Heart left ventricle (tissue), 16 donors: ENCODE data around the gene KCTD11. TPM values are rescaled to one million over a fixed set of nuclear protein-coding genes. Genes with fewer than 3 reads are reported as not detected.

Source experiments
- ATAC-seq, 4 donors: fragments of 200-7000 bp; cut with Tn5 transposase; one replicate each; pipeline ENCODE4 v1.9.1; 2020 to 2022; ENCODE audit warnings: moderate library complexity in 4 of 4, mild to moderate bottlenecking in 3 of 4, moderate number of reproducible peaks in 1 of 4
- DNase-seq, 5 donors: peaks; one replicate each; pipeline ENCODE4 v3.0.0-alpha.2; 2020
- H3K27ac ChIP-seq, 12 donors: fragments of 200-600 bp; sonication (generic) in 4 of 12; one replicate each; pipeline versions ENCODE4 v1.5.0 to v1.8.0; 2016 to 2022; ENCODE audit warnings: mild to moderate bottlenecking in 2 of 12
- H3K27me3 ChIP-seq, 9 donors: fragments of 200-600 bp; sonication (generic) in 2 of 9; one replicate each; pipeline versions ENCODE4 v1.5.1 to v1.8.0; 2016 to 2022; ENCODE audit warnings: mild to moderate bottlenecking in 3 of 9
- H3K36me3 ChIP-seq, 9 donors: fragments of 200-600 bp; sonication (generic) in 2 of 9; one replicate each; pipeline versions ENCODE4 v1.5.0 to v1.8.0; 2018 to 2022; ENCODE audit warnings: mild to moderate bottlenecking in 2 of 9
- H3K4me1 ChIP-seq, 12 donors: fragments of 200-600 bp; sonication (generic) in 4 of 12; one replicate each; pipeline versions ENCODE4 v1.5.0 to v1.8.0; 2016 to 2022; ENCODE audit warnings: mild to moderate bottlenecking in 3 of 12
- H3K4me3 ChIP-seq, 12 donors: fragments of 200-600 bp; sonication (generic) in 4 of 12; one replicate each; pipeline versions ENCODE4 v1.5.0 to v1.8.0; 2017 to 2022; ENCODE audit warnings: mild to moderate bottlenecking in 9 of 12, moderate library complexity in 4 of 12
- H3K9me3 ChIP-seq, 12 donors: fragments of 200-600 bp; sonication (generic) in 4 of 12; one replicate each; pipeline versions ENCODE4 v1.5.0 to v1.8.0; 2016 to 2022; ENCODE audit warnings: mild to moderate bottlenecking in 1 of 12
- POLR2A ChIP-seq, 2 donors: fragments of 450-650 bp; IDR thresholded peaks; one replicate each; pipeline ENCODE4 v1.6.1; 2017; ENCODE audit warnings: antibody characterized with exemption in 2 of 2, mild to moderate bottlenecking in 2 of 2, moderate library complexity in 2 of 2
- WGBS, 4 donors: extraction: QIAGEN DNeasy Blood & Tissue Kit in 2 of 4; methylation state at CpG; one replicate each; pipeline versions ENCODE4 v1.1.5 to v1.1.7; 2013 to 2018; 5-methylcytosine and 5-hydroxymethylcytosine counted together
- intact Hi-C, 10 donors: fragments of 100-400 bp; cut with DNase I; formaldehyde crosslinking; loops; one replicate each; pipeline versions ENCODE4 v1.11.1 to v1.14.2; 2022
- polyA plus RNA-seq, 2 donors: library from polyadenylated mRNA; stranded (reverse); fragments of 200-250 nt; gene quantifications; one replicate each; pipeline ENCODE4 v1.2.3, GENCODE V29; 2013
- total RNA-seq, 9 donors: library from RNA; depleted of rRNA in 2 of 9; stranded (reverse); fragments of >200 nt in 2 of 9; fragmentation: NEBNext Ultra II Directional in 3 of 9; extraction: Animal tissue kit (Norgen Biotek cat#: 25700) in 3 of 9; gene quantifications; one replicate each; pipeline versions ENCODE4 v1.1.0 to v1.2.4, GENCODE V29; 2016 to 2023
- TF ChIP-seq, protein P1 (sequence below), 12 donors: fragments of 200-600 bp; sonication (generic) in 4 of 12; IDR thresholded peaks; one replicate each; pipeline versions ENCODE4 v1.5.0 to v1.8.0; 2018 to 2022; ENCODE audit warnings: antibody characterized with exemption in 12 of 12, mild to moderate bottlenecking in 5 of 12
- donor health status: ischemic (EF 13 %, LVEDD 7.1; RV severe dilation, severe dysfunction).
- donor health status: healthy with polysubstance abuse.
- donor health status: DM: no; HTN: yes; CAD: no.
- donor health status: DM: no; HTN: no; CAD: no.
- donor health status: ischemic (EF 25% LVEDD 6.9; RV normal size, moderate dysfunction).
- donor health status: ischemic (EF 25% LVEDD 5.7; RV mildly dilated, moderate dysfunction).
- donor health status: healthy.
- donor health status: DM: yes; HTN: yes; CAD: no.
- donor health status: ischemic (EF 35%, LVEDD 5.7; RV mildly dilated, moderate dysfunction).
- donor health status: nonischemic (EF 11% LVEDD 7.7; RV severe dilation, severe dysfunction).
- donor health status: DM: yes; HTN: yes; CAD: no.
- donor health status: PGD.
- donor health status: ischemic (EF 29% LVEDD 5.4; RV normal size, mild dysfunction).
- donor health status: nonischemic (EF 23%, LVEDD 6.1; RV moderate dilation, normal function).

KCTD11 gene
- total and polyA plus RNA-seq, 11 donors = 3.4 to 9.6 (median 6.4) TPM

DNA sequence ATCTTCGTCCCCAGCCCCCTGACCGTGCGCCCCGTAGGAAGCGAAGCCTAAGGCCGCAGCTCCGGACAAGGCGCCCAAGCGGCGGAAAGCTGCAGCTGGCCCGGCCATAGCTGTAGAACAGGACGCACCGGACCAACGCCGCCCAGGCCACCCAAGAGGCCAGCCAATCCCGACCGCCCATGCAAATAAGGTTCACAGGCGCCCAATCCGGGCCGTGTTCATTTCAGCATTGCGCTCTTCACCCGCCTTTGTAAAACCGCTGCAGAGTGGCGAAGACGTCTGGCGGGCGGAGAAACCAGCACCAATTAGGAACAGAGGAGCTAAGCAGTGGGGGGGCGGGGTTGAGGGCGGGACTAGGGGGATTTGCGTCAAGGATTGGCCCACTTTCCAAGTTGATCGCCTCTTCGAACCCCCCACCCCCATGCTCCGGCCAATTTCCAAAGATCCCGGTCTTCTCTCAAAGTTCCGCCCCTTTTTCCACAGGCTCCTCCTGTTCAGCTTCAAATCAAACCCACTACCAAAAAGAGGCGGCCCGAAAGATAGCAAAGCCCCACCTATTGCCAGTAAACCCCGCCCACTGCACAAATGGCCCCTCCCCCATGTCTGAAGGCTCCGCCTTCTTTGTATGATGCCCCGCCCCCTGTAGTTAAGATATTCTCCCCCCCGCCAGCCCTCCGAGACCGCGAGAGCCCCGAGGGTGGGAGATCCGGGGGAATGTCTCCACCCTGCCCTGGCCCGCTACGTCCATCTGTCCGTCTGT is 52.2 kb downstream of the KCTD11 start, which contains the start of gene TMEM256:
Gene TMEM256, minus strand, starts transcription at position 121 of the 760 bp plus-strand sequence. Its CDS starts 13 bp downstream, at position 108.
- Histone ChIP-seq H3K4me3 (peak within 1 kb of the TSS; percentile 49 to 88 (median 72)), H3K27ac (peak within 1 kb of the TSS; percentile 83 to 98 (median 92)), H3K4me1 (peaks cover 5 to 34% (median 17%) of the 10 kb centered on the region in 12 donors), H3K36me3 (peaks cover 0 to 9% (median 0%) of the 10 kb centered on the region in 9 donors), H3K9me3 (no peaks in the 10 kb centered on the region), H3K27me3 (peaks cover 0 to 5% (median 0%) of the 10 kb centered on the region in 9 donors)
- peak; percentile 99 for DNase-seq
- TF ChIP-seq, protein P1, sequence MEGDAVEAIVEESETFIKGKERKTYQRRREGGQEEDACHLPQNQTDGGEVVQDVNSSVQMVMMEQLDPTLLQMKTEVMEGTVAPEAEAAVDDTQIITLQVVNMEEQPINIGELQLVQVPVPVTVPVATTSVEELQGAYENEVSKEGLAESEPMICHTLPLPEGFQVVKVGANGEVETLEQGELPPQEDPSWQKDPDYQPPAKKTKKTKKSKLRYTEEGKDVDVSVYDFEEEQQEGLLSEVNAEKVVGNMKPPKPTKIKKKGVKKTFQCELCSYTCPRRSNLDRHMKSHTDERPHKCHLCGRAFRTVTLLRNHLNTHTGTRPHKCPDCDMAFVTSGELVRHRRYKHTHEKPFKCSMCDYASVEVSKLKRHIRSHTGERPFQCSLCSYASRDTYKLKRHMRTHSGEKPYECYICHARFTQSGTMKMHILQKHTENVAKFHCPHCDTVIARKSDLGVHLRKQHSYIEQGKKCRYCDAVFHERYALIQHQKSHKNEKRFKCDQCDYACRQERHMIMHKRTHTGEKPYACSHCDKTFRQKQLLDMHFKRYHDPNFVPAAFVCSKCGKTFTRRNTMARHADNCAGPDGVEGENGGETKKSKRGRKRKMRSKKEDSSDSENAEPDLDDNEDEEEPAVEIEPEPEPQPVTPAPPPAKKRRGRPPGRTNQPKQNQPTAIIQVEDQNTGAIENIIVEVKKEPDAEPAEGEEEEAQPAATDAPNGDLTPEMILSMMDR (IDR thresholded peaks at IDR 0.05) = no peak
- TF ChIP-seq POLR2A (IDR thresholded peaks at IDR 0.05) = peak; percentile 94 to 99
- intact Hi-C loops = loop anchor here in 6 of 10 donors (1.0 to 5.0 kb wide), 8 partner anchors 10 to 157 kb away; partner anchors contain the start of genes POLR2A (in 3 of the 6), KCTD11 (in 2 of the 6), TMEM102 (in 2 of the 6) and FGF11 (in 1 of the 6)
- peak; percentile 93 to 97 (median 96) for ATAC-seq
- 0 to 1% (median 0%) methylated on average over 28 to 49 of the region's 49 CpGs for WGBS, 4 donors

Other genes with a start within 250 kb of the KCTD11 start
Only the 30 nearest of the 36 such genes appear.
- gene ASGR1, start 172.8 kb upstream of the KCTD11 start, total RNA-seq = 1 to 10 TPM in 3 of 9 donors, under 1 TPM in 3, not detected in 3; 0.23 to 3.5 (median 0.72) TPM
- gene ASGR1, start 172.8 kb upstream of the KCTD11 start, polyA plus RNA-seq = under 1 TPM; 0.19 to 0.64 TPM
- 10 to 100 TPM; 12.0 to 24.3 (median 16.6) TPM for gene DLG4, start 132.3 kb upstream of the KCTD11 start, total RNA-seq
- gene DLG4, start 132.3 kb upstream of the KCTD11 start, polyA plus RNA-seq = 10 to 100 TPM in 1 of 2 donors, 1 to 10 TPM in 1; 5.3 to 15.5 TPM
- gene ACADVL, start 132.2 kb upstream of the KCTD11 start, total RNA-seq = 1,000 to 10,000 TPM in 7 of 9 donors, 100 to 1,000 TPM in 2; 874 to 2,110 (median 1,385) TPM
- 1,000 to 10,000 TPM in 1 of 2 donors, 100 to 1,000 TPM in 1; 601 to 2,758 TPM for gene ACADVL, start 132.2 kb upstream of the KCTD11 start, polyA plus RNA-seq
- 10 to 100 TPM; 14.0 to 28.6 (median 17.8) TPM for gene DVL2, start 117.6 kb upstream of the KCTD11 start, total RNA-seq
- 10 to 100 TPM; 13.0 to 15.6 TPM for gene DVL2, start 117.6 kb upstream of the KCTD11 start, polyA plus RNA-seq
- gene PHF23, start 112.7 kb upstream of the KCTD11 start, total RNA-seq = 10 to 100 TPM; 19.1 to 36.7 (median 23.0) TPM
- gene PHF23, start 112.7 kb upstream of the KCTD11 start, polyA plus RNA-seq = 10 to 100 TPM; 13.7 to 31.8 TPM
- gene GABARAP, start 109.7 kb upstream of the KCTD11 start, total RNA-seq = 100 to 1,000 TPM; 293 to 591 (median 491) TPM
- gene GABARAP, start 109.7 kb upstream of the KCTD11 start, polyA plus RNA-seq = 100 to 1,000 TPM; 580 to 674 TPM
- 100 to 1,000 TPM in 6 of 9 donors, 10 to 100 TPM in 3; 54.0 to 126 (median 107) TPM for gene CTDNEP1, start 100.4 kb upstream of the KCTD11 start, total RNA-seq
- 100 to 1,000 TPM in 1 of 2 donors, 10 to 100 TPM in 1; 54.4 to 120 TPM for gene CTDNEP1, start 100.4 kb upstream of the KCTD11 start, polyA plus RNA-seq
- 10 to 100 TPM; 28.0 to 87.2 (median 52.6) TPM for gene ELP5, start 99.9 kb upstream of the KCTD11 start, total RNA-seq
- gene ELP5, start 99.9 kb upstream of the KCTD11 start, polyA plus RNA-seq = 10 to 100 TPM; 33.5 to 47.0 TPM
- gene CLDN7, start 89.7 kb upstream of the KCTD11 start, total RNA-seq = 1 to 10 TPM in 5 of 9 donors, under 1 TPM in 2, not detected in 2; 0.36 to 2.6 (median 2.0) TPM
- gene CLDN7, start 89.7 kb upstream of the KCTD11 start, polyA plus RNA-seq = 1 to 10 TPM; 1.1 to 1.3 TPM
- gene SLC2A4, start 70.4 kb upstream of the KCTD11 start, total RNA-seq = 100 to 1,000 TPM in 7 of 9 donors, 10 to 100 TPM in 2; 82.0 to 184 (median 172) TPM
- 100 to 1,000 TPM in 1 of 2 donors, 10 to 100 TPM in 1; 48.5 to 107 TPM for gene SLC2A4, start 70.4 kb upstream of the KCTD11 start, polyA plus RNA-seq
- gene YBX2, start 57.5 kb upstream of the KCTD11 start, total RNA-seq = 1 to 10 TPM in 1 of 9 donors, under 1 TPM in 8; 0.32 to 1.6 (median 0.56) TPM
- 1 to 10 TPM in 1 of 2 donors, under 1 TPM in 1; 0.43 to 2.0 TPM for gene YBX2, start 57.5 kb upstream of the KCTD11 start, polyA plus RNA-seq
- gene EIF5A, start 44.5 kb upstream of the KCTD11 start, total RNA-seq = 100 to 1,000 TPM; 120 to 500 (median 257) TPM
- 100 to 1,000 TPM; 403 to 934 TPM for gene EIF5A, start 44.5 kb upstream of the KCTD11 start, polyA plus RNA-seq
- 100 to 1,000 TPM in 1 of 9 donors, 10 to 100 TPM in 8; 51.0 to 118 (median 61.2) TPM for gene GPS2, start 36.8 kb upstream of the KCTD11 start, total RNA-seq
- gene GPS2, start 36.8 kb upstream of the KCTD11 start, polyA plus RNA-seq = 10 to 100 TPM; 81.6 to 88.4 TPM
- 10 to 100 TPM; 13.6 to 39.2 (median 27.6) TPM for gene NEURL4, start 22.8 kb upstream of the KCTD11 start, total RNA-seq
- gene NEURL4, start 22.8 kb upstream of the KCTD11 start, polyA plus RNA-seq = 10 to 100 TPM; 23.0 to 29.6 TPM
- gene ACAP1, start 15.6 kb upstream of the KCTD11 start, total RNA-seq = 10 to 100 TPM in 5 of 9 donors, 1 to 10 TPM in 3, under 1 TPM in 1; 0.88 to 24.2 (median 16.4) TPM
- gene ACAP1, start 15.6 kb upstream of the KCTD11 start, polyA plus RNA-seq = 1 to 10 TPM; 2.6 to 6.1 TPM
- gene TMEM95, start 3.0 kb downstream of the KCTD11 start, total RNA-seq = not detected
- gene TMEM95, start 3.0 kb downstream of the KCTD11 start, polyA plus RNA-seq = not detected
- gene TNK1, start 28.9 kb downstream of the KCTD11 start, total RNA-seq = 1 to 10 TPM; 1.4 to 6.2 (median 2.2) TPM
- gene TNK1, start 28.9 kb downstream of the KCTD11 start, polyA plus RNA-seq = 1 to 10 TPM; 1.8 to 2.1 TPM
- gene PLSCR3, start 42.4 kb downstream of the KCTD11 start, total RNA-seq = 10 to 100 TPM; 14.3 to 29.5 (median 16.4) TPM
- 10 to 100 TPM; 21.2 to 28.3 TPM for gene PLSCR3, start 42.4 kb downstream of the KCTD11 start, polyA plus RNA-seq
- 10 to 100 TPM; 51.9 to 78.7 (median 69.5) TPM for gene TMEM256, start 51.9 kb downstream of the KCTD11 start, total RNA-seq
- 100 to 1,000 TPM in 1 of 2 donors, 10 to 100 TPM in 1; 74.4 to 195 TPM for gene TMEM256, start 51.9 kb downstream of the KCTD11 start, polyA plus RNA-seq
- gene NLGN2, start 55.7 kb downstream of the KCTD11 start, total RNA-seq = 10 to 100 TPM in 2 of 9 donors, 1 to 10 TPM in 7; 4.6 to 12.9 (median 7.3) TPM
- 10 to 100 TPM in 1 of 2 donors, 1 to 10 TPM in 1; 3.5 to 11.1 TPM for gene NLGN2, start 55.7 kb downstream of the KCTD11 start, polyA plus RNA-seq
- not detected for gene SPEM1, start 68.2 kb downstream of the KCTD11 start, total RNA-seq
- not detected for gene SPEM1, start 68.2 kb downstream of the KCTD11 start, polyA plus RNA-seq
- not detected for gene SPEM2, start 73.5 kb downstream of the KCTD11 start, total RNA-seq
- not detected for gene SPEM2, start 73.5 kb downstream of the KCTD11 start, polyA plus RNA-seq
- not detected for gene SPEM3, start 76.7 kb downstream of the KCTD11 start, total RNA-seq
- not detected for gene SPEM3, start 76.7 kb downstream of the KCTD11 start, polyA plus RNA-seq
- 1 to 10 TPM; 1.7 to 6.8 (median 4.0) TPM for gene TMEM102, start 83.3 kb downstream of the KCTD11 start, total RNA-seq
- 1 to 10 TPM; 1.8 to 4.5 TPM for gene TMEM102, start 83.3 kb downstream of the KCTD11 start, polyA plus RNA-seq
- 1 to 10 TPM; 2.8 to 9.6 (median 7.8) TPM for gene FGF11, start 87.3 kb downstream of the KCTD11 start, total RNA-seq
- 1 to 10 TPM; 1.6 to 9.6 TPM for gene FGF11, start 87.3 kb downstream of the KCTD11 start, polyA plus RNA-seq
- 10 to 100 TPM in 7 of 9 donors, 1 to 10 TPM in 2; 8.2 to 14.2 (median 11.0) TPM for gene CHRNB1, start 92.9 kb downstream of the KCTD11 start, total RNA-seq
- gene CHRNB1, start 92.9 kb downstream of the KCTD11 start, polyA plus RNA-seq = 10 to 100 TPM; 11.2 to 27.3 TPM
- 10 to 100 TPM; 51.8 to 77.2 (median 59.5) TPM for gene ZBTB4, start 127.5 kb downstream of the KCTD11 start, total RNA-seq
- gene ZBTB4, start 127.5 kb downstream of the KCTD11 start, polyA plus RNA-seq = 10 to 100 TPM; 29.3 to 35.3 TPM
- gene SLC35G6, start 129.3 kb downstream of the KCTD11 start, total RNA-seq = not detected
- gene SLC35G6, start 129.3 kb downstream of the KCTD11 start, polyA plus RNA-seq = under 1 TPM in 1 of 2 donors, not detected in 1; 0.08 TPM
- gene POLR2A, start 132.2 kb downstream of the KCTD11 start, total RNA-seq = 10 to 100 TPM; 31.4 to 77.6 (median 50.7) TPM
- 10 to 100 TPM; 17.3 to 18.5 TPM for gene POLR2A, start 132.2 kb downstream of the KCTD11 start, polyA plus RNA-seq
- gene TNFSF12, start 196.9 kb downstream of the KCTD11 start, total RNA-seq = 10 to 100 TPM; 20.3 to 49.5 (median 35.1) TPM
- 10 to 100 TPM; 19.6 to 36.8 TPM for gene TNFSF12, start 196.9 kb downstream of the KCTD11 start, polyA plus RNA-seq